ENCODE results near the gene C7orf57.
"Not testable (repeated sequence)": the region's sequence is repeated elsewhere in the genome, so short reads cannot be mapped to it uniquely, and the experiment has no call there.

The C7orf57 gene

GRCh38 chr7:47999413-47999812 lies 35.9 kb upstream of the C7orf57 start:
- no peak overlapping the region for H3K27ac ChIP-seq
- TF ChIP-seq, protein P1, sequence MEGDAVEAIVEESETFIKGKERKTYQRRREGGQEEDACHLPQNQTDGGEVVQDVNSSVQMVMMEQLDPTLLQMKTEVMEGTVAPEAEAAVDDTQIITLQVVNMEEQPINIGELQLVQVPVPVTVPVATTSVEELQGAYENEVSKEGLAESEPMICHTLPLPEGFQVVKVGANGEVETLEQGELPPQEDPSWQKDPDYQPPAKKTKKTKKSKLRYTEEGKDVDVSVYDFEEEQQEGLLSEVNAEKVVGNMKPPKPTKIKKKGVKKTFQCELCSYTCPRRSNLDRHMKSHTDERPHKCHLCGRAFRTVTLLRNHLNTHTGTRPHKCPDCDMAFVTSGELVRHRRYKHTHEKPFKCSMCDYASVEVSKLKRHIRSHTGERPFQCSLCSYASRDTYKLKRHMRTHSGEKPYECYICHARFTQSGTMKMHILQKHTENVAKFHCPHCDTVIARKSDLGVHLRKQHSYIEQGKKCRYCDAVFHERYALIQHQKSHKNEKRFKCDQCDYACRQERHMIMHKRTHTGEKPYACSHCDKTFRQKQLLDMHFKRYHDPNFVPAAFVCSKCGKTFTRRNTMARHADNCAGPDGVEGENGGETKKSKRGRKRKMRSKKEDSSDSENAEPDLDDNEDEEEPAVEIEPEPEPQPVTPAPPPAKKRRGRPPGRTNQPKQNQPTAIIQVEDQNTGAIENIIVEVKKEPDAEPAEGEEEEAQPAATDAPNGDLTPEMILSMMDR (conservative IDR thresholded peaks at IDR 0.05) = no peak

DNA sequence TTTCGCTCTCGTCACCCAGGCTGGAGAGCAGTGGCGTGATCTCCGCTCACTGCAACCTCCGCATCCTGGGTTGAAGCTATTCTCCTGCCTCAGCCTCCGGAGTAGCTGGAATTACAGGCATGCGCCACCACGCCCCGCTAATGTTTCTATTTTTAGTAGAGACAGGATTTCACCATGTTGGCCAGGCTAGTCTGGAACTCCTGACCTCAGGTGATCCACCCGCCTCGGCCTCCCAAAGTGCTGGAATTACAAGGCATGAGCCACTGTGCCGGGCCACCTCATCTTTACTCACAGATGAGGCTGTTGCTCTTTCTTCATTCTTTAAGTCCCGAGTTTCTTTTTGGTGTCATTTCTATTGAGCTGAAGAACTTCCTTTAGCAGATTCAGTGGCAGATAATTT lies 35.2 kb upstream of the C7orf57 start:
- not testable (repeated sequence) for H3K27ac ChIP-seq

DNA sequence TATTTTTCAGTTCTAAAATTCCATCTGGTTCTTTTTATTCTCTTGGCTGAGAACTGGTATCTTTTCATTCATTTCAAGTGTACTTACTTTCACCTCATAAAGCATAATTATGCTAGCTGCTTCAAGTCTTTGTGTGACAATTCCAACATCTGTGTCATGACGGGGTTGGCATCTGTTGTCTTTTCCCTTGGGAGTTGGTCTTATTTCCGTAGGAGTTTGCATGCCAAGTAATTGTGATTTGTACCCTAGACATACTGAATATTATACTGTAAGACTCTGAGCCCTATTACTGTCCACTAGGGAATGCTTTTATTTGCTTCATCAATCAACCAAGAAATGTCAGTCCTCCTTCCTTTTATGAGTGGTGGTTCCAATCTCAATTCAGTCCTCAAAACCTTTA lies 31.3 kb upstream of the C7orf57 start:
- TF ChIP-seq, protein P1 (conservative IDR thresholded peaks at IDR 0.05) = no peak
- H3K27ac ChIP-seq = no peak overlapping the region

DNA sequence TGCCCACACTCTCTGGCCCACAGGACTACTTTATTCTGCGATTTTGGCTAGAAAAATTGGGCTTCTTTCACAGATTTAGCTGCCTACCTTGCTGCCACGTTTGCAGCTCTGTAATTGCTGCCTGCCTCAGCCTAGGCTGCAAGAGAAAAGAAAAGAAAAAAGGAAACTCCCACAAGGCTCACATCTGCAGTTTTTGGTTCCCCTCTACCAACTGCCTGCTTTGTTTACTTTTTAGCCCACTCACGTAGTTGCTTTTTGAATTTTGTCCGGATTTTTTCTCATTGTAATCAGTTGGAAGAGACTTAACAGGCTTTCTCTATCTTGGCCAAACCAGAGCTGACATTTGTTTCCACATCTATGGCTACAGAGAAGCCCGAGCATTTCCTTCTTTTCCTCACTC lies 30.7 kb upstream of the C7orf57 start:
- no peak overlapping the region for H3K27ac ChIP-seq
- TF ChIP-seq, protein P1 (conservative IDR thresholded peaks at IDR 0.05) = no peak

DNA sequence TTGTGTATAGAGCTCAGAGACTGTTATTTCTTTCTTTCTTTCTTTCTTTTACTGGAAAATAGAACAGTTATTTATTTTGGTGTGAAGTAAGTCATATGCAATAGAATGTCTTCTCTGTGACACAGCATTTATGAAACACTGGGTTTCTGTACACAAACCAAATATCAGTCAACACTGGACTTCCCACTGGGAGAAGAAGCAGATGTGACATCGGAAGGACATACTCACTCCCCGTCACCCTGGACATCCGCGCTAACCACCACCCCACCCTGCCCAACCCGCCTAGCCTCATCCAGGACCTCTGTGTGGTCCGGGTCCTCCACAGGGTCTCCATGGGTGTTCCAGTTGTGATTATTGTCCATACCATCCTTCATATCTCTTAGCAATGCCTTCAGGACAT lies 28.5 kb upstream of the C7orf57 start:
- TF ChIP-seq, protein P1 (conservative IDR thresholded peaks at IDR 0.05) = no peak
- no peak overlapping the region for H3K27ac ChIP-seq

DNA sequence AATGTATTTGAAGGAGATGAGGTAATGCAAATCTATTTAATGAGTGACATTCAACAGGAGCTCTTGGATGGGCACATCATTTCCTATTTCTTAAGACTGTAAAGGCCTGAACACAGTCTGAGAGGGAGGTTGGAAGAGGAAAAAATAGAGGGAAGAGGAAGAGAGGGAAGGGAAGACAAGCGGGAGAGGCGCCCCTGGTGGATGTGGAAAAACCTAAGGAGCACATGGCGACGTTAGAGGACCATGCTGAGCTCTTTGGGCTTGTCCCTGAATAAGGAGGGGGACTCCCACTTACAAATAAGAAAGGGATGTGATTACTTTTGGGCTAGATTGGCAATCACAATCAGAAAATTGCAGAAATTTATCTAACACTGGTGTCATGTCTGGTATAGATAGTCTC lies 26.1 kb upstream of the C7orf57 start:
- TF ChIP-seq, protein P1 (conservative IDR thresholded peaks at IDR 0.05) = no peak
- no peak overlapping the region for H3K27ac ChIP-seq

DNA sequence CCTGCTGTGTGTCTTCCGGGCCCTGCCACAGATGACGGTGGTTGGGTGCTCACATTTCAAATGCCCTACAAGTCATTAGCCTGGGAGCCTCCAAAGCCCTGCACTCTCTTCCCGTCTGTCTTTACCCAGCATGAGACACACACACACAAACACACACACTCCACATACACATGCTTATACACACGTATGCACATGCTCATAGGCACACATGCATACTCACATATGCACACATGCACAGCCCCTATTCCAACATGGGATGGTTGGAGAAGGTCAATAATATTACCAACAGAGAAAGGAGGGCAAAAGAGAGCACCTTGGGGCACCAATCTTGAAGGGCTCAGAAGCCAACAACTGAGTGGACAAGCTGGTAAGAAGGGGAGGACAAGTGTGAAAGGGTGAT lies 25.4 kb upstream of the C7orf57 start:
- TF ChIP-seq, protein P1 (conservative IDR thresholded peaks at IDR 0.05) = no peak
- H3K27ac ChIP-seq = no peak overlapping the region

GRCh38 chr7:48011323-48011722 lies 24.0 kb upstream of the C7orf57 start:
- H3K27ac ChIP-seq = no peak overlapping the region
- TF ChIP-seq, protein P1 (conservative IDR thresholded peaks at IDR 0.05) = no peak
